Retinal pigment epithelial cell (primary cell): Measurements from ENCODE around the gene THRB.
A peak's percentile ranks its signal among the peaks of the same experiment; 100 is the strongest.

Experiments
- DNase-seq: peaks from one replicate; pipeline ENCODE4 v3.0.0-alpha.2; 2010; ENCODE audit warnings: low read depth
- H3K4me3 ChIP-seq: 2 replicates; pipeline ENCODE4 v1.5.1; 2011; ENCODE audit warnings: mild to moderate bottlenecking, low read length, control low read depth, moderate library complexity
- TF ChIP-seq, protein P1 (sequence below): conservative IDR thresholded peaks from 2 replicates; pipeline ENCODE4 v1.5.1; 2011; ENCODE audit warnings: low read depth, low read length, control low read depth, inconsistent platforms

Gene THRB

DNA sequence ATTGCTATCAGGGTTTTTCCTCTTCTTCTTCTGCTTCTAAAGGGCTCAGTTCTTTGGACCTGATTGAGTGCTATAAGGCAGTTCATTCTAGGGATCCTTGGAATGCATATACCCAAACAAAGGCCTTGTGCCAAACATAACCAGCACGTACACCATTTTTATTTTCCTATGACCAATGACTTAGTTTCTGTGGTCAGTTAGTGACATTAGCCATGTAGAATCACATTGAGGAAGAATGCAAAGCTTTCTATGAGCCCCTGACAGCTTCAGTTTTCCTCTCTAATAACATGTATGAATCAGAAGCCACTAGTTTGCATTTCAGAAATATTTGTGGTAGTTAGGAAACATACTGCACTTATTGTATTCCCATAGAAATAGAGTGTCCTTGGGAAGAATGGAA, 240.0 kb downstream of the THRB start:
- H3K4me3 ChIP-seq = no peak overlapping the region
- peak; percentile 44 for DNase-seq
- TF ChIP-seq, protein P1, sequence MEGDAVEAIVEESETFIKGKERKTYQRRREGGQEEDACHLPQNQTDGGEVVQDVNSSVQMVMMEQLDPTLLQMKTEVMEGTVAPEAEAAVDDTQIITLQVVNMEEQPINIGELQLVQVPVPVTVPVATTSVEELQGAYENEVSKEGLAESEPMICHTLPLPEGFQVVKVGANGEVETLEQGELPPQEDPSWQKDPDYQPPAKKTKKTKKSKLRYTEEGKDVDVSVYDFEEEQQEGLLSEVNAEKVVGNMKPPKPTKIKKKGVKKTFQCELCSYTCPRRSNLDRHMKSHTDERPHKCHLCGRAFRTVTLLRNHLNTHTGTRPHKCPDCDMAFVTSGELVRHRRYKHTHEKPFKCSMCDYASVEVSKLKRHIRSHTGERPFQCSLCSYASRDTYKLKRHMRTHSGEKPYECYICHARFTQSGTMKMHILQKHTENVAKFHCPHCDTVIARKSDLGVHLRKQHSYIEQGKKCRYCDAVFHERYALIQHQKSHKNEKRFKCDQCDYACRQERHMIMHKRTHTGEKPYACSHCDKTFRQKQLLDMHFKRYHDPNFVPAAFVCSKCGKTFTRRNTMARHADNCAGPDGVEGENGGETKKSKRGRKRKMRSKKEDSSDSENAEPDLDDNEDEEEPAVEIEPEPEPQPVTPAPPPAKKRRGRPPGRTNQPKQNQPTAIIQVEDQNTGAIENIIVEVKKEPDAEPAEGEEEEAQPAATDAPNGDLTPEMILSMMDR = no peak

DNA sequence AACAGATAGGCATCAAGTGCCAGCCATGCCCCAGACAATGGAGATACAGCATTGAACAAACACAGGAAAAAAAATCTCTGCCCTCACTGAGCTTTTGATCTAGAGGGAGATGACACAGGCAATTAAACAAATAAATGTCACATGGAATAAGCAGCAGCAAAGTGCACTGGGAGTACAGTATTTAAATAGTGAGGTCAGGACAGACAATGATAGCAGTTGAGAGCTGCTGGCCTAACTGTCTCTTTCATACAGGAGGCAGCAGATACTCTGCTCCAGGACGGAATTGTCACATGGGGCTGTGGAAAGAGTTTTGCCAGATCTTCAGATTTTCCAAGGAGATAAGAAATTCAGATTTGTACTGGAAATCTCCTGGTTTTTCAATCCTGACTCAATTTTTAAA, 241.3 kb downstream of the THRB start:
- no peak for DNase-seq
- no peak overlapping the region for H3K4me3 ChIP-seq
- TF ChIP-seq, protein P1 = no peak

DNA sequence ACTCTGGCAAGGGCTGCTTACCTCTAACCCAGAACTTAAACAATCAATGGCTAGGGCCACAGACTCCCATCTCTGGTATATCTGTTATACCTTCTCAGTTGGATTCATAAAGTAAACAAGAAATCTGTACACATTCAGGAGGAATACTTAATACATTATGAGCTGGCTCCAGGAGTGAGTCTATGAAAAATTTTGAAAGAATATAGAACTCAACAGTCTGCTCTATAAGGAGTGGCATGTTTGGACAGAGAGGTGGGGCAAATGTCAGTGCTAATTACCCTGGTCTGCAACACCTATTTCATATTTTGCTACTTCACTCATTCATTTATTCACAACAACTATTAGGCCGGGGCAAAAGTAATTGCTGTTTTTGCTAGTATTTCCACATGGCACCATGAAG, 245.1 kb downstream of the THRB start:
- H3K4me3 ChIP-seq = no peak overlapping the region
- TF ChIP-seq, protein P1 = no peak
- no peak for DNase-seq

DNA sequence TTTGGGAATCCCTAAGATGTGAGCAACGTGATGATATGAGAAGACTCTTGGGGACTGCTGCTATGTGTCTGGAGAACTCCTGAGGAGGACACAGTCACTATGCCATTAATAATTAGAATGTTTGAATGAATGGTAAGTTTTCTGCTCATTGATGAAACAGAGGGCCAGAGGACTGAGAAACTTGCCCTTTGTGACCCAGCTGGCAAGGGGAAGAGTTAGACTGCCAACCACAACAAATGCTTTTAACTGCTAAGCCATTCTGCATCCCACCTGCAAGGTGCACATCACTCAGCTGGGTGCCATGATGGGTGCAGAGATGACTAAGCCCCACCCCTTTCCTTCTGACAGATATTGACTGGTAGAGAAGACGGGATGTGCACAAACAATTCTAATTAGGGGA, 249.6 kb downstream of the THRB start:
- DNase-seq = no peak
- no peak overlapping the region for H3K4me3 ChIP-seq
- TF ChIP-seq, protein P1 = no peak

DNA sequence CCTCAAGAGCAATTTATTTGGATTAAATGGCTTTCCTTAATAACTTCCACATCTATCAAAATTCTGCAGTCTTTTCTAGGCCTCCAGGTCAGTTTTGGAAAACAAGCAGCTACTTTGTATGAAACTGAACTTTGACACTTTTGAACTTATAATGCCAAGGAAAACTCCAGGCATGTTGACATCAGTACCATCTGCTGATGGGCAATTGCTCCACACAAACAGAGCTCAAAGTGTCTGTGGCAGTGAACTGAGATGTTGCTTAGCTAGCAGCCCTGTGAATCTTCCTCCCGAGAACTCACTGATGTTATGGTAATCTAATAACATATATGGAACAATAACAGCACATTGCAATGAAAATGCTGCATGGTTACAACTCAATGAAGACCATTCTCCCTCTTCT, 250.2 kb downstream of the THRB start:
- TF ChIP-seq, protein P1 = no peak
- no peak overlapping the region for H3K4me3 ChIP-seq

GRCh38 chr3:24242012-24242698, 252.5 kb downstream of the THRB start:
- DNase-seq = peak; percentile 74
- TF ChIP-seq, protein P1 = no peak
- H3K4me3 ChIP-seq = no peak overlapping the region

More for the DNA sequence above, 250.2 kb downstream of the THRB start:
- no peak for DNase-seq

GRCh38 chr3:24240306-24240705, 254.3 kb downstream of the THRB start:
- TF ChIP-seq, protein P1 = no peak
- DNase-seq = no peak
- H3K4me3 ChIP-seq = no peak overlapping the region
